Measurements from ENCODE around the gene TNS2. TPM values are rescaled to one million over a fixed set of nuclear protein-coding genes. Genes with fewer than 3 reads are reported as not detected.

Gene TNS2
- total RNA-seq, 1 donor from 2014 or later, result 15.4 TPM

- TF ChIP-seq CTCF (IDR thresholded peaks at IDR 0.05; ENCODE audit: insufficient read depth, low read depth, low read length) (no peak), EZH2 (IDR thresholded peaks at IDR 0.05; ENCODE audit: insufficient read depth, low read length) (no peak)
- no peak overlapping the region for H3K4me3 ChIP-seq (ENCODE audit: insufficient read depth, low read depth, low read length)
- no peaks in the 10 kb centered on the region for H3K27me3 ChIP-seq (ENCODE audit: insufficient read depth, low read length)
- no peak for DNase-seq (ENCODE audit: low read depth)
- Mint-ChIP-seq H3K36me3 (ENCODE audit: low read depth, unreplicated experiment) (no peaks in the 10 kb centered on the region), H3K9me3 (ENCODE audit: unreplicated experiment) (no peaks in the 10 kb centered on the region), H3K27ac (ENCODE audit: unreplicated experiment) (no peak overlapping the region), H3K27me3 (ENCODE audit: low read depth, unreplicated experiment) (peaks cover 11% of the 10 kb centered on the region), H3K4me1 (ENCODE audit: low read depth, unreplicated experiment) (peaks cover 18% of the 10 kb centered on the region), H3K4me3 (ENCODE audit: unreplicated experiment) (no peak overlapping the region)
- no peaks in the 10 kb centered on the region for H4K20me1 ChIP-seq (ENCODE audit: insufficient read depth, low read length)
- FAIRE-seq, result no peak
- H3K27ac ChIP-seq (ENCODE audit: low read depth, low read length), result no peak overlapping the region
- no peaks in the 10 kb centered on the region for H3K79me2 ChIP-seq (ENCODE audit: insufficient read depth, low read length)
- H2AFZ ChIP-seq (ENCODE audit: low read depth, low read length), result no peak overlapping the region
- H3K36me3 ChIP-seq (ENCODE audit: insufficient read depth, low read length), result no peaks in the 10 kb centered on the region
- H3K4me2 ChIP-seq (ENCODE audit: low read length), result no peak overlapping the region
- peaks cover 20% of the 10 kb centered on the region for H3K4me1 ChIP-seq (ENCODE audit: insufficient read depth, low read length)
- H3K9me3 ChIP-seq (ENCODE audit: insufficient read depth, low read depth, low read length), result no peaks in the 10 kb centered on the region
- no peak overlapping the region for H3K9ac ChIP-seq (ENCODE audit: low read length)
Observed at GRCh38 chr12:53101931-53102781, 52.3 kb downstream of the TNS2 start.

GRCh38 chr12:53102883-53103807 lies 53.3 kb downstream of the TNS2 start, which contains the start of gene SOAT2:
TSS of gene SOAT2 (plus strand) at chr12:53103486. CDS start at chr12:53103578, 92 bp downstream.
- Histone ChIP-seq H3K36me3 (ENCODE audit: insufficient read depth, low read length) (no peaks in the 10 kb centered on the region), H3K27me3 (ENCODE audit: insufficient read depth, low read length) (no peaks in the 10 kb centered on the region), H3K4me1 (ENCODE audit: insufficient read depth, low read length) (peaks cover 12% of the 10 kb centered on the region), H4K20me1 (ENCODE audit: insufficient read depth, low read length) (no peaks in the 10 kb centered on the region), H3K4me2 (ENCODE audit: low read length) (no peak within 1 kb of the TSS), H3K9ac (ENCODE audit: low read length) (no peak within 1 kb of the TSS), H3K79me2 (ENCODE audit: insufficient read depth, low read length) (no peaks in the 10 kb centered on the region), H3K4me3 (ENCODE audit: insufficient read depth, low read depth, low read length) (no peak within 1 kb of the TSS), H2AFZ (ENCODE audit: low read depth, low read length) (no peak within 1 kb of the TSS), H3K27ac (ENCODE audit: low read depth, low read length) (no peak within 1 kb of the TSS), H3K9me3 (ENCODE audit: insufficient read depth, low read depth, low read length) (no peaks in the 10 kb centered on the region)
- no peak within 1 kb of the TSS for H3K27ac Mint-ChIP-seq (ENCODE audit: unreplicated experiment)
- H3K27me3 Mint-ChIP-seq (ENCODE audit: low read depth, unreplicated experiment), result peaks cover 11% of the 10 kb centered on the region
- H3K4me3 Mint-ChIP-seq (ENCODE audit: unreplicated experiment), result no peak within 1 kb of the TSS
- TF ChIP-seq EZH2 (IDR thresholded peaks at IDR 0.05; ENCODE audit: insufficient read depth, low read length) (no peak), CTCF (IDR thresholded peaks at IDR 0.05; ENCODE audit: insufficient read depth, low read depth, low read length) (no peak)
- FAIRE-seq (no peak), DNase-seq (ENCODE audit: low read depth) (no peak)
- no peaks in the 10 kb centered on the region for H3K9me3 Mint-ChIP-seq (ENCODE audit: unreplicated experiment)
- no peaks in the 10 kb centered on the region for H3K36me3 Mint-ChIP-seq (ENCODE audit: low read depth, unreplicated experiment)
- peaks cover 15% of the 10 kb centered on the region for H3K4me1 Mint-ChIP-seq (ENCODE audit: low read depth, unreplicated experiment)

Measured in astrocyte (in vitro differentiated cells and primary cell).